SK-N-SH treated with all-trans-retinoic acid at 6 μM for 48 hours (cell line): ENCODE measurements around the gene TPSD1.

ENCODE experiments used
- ATAC-seq: fragments of 200-7000 bp; cut with Tn5 transposase; 3 replicates; pipeline ENCODE4 v1.9.1; 2020; ENCODE audit warnings: mild to moderate bottlenecking, moderate library complexity
- ARNTL ChIP-seq: fragments of 450-650 bp; formaldehyde crosslinking; IDR thresholded peaks from 2 replicates; pipeline ENCODE4 v1.5.0; 2020; ENCODE audit warnings: low read depth, mild to moderate bottlenecking, moderate library complexity, borderline replicate concordance
- BACH2 ChIP-seq: fragments of 250-450 bp; sonication (Bioruptor Pico); IDR thresholded peaks from 2 replicates; pipeline ENCODE4 v1.9.0; 2021; ENCODE audit warnings: mild to moderate bottlenecking, borderline replicate concordance
- CSDC2 ChIP-seq: fragments of 250-450 bp; sonication (Bioruptor Pico); IDR thresholded peaks from 2 replicates; pipeline ENCODE4 v1.5.0; 2020; ENCODE audit warnings: mild to moderate bottlenecking, moderate library complexity
- CSRNP3 ChIP-seq: fragments of 250-450 bp; sonication (Bioruptor Pico); IDR thresholded peaks from 2 replicates; pipeline ENCODE4 v1.5.1; 2021; ENCODE audit warnings: mild to moderate bottlenecking, moderate library complexity
- ESRRG ChIP-seq: fragments of 250-450 bp; sonication (Bioruptor Pico); IDR thresholded peaks from 2 replicates; pipeline ENCODE4 v1.6.1; 2021; ENCODE audit warnings: mild to moderate bottlenecking
- GLIS3 ChIP-seq: fragments of 250-450 bp; sonication (Bioruptor Pico); IDR thresholded peaks from 2 replicates; pipeline ENCODE4 v1.5.0; 2020; ENCODE audit warnings: mild to moderate bottlenecking, moderate library complexity
- ISL1 ChIP-seq: fragments of 250-450 bp; sonication (Bioruptor Pico); IDR thresholded peaks from 2 replicates; pipeline ENCODE4 v2.1.2; 2022; ENCODE audit warnings: mild to moderate bottlenecking, moderate library complexity
- OSR1 ChIP-seq: fragments of 250-450 bp; sonication (Bioruptor Pico); IDR thresholded peaks from 2 replicates; pipeline ENCODE4 v1.8.0; 2022; ENCODE audit warnings: moderate library complexity, mild to moderate bottlenecking, inconsistent platforms
- POU6F1 ChIP-seq: fragments of 250-450 bp; sonication (Bioruptor Pico); IDR thresholded peaks from 2 replicates; pipeline ENCODE4 v1.8.0; 2021; ENCODE audit warnings: low read depth, mild to moderate bottlenecking, moderate library complexity, borderline replicate concordance
- PPARA ChIP-seq: fragments of 250-450 bp; sonication (Bioruptor Pico); IDR thresholded peaks from 2 replicates; pipeline ENCODE4 v1.5.0; 2020; ENCODE audit warnings: mild to moderate bottlenecking, borderline replicate concordance
- RARB ChIP-seq: fragments of 250-450 bp; sonication (Bioruptor Pico); IDR thresholded peaks from 2 replicates; pipeline ENCODE4 v1.8.0; 2021; ENCODE audit warnings: mild to moderate bottlenecking, moderate library complexity
- SNAI2 ChIP-seq: fragments of 250-450 bp; sonication (Bioruptor Pico); IDR thresholded peaks from 2 replicates; pipeline ENCODE4 v1.5.0; 2020; ENCODE audit warnings: mild to moderate bottlenecking, moderate library complexity
- TCF4 ChIP-seq: fragments of 250-450 bp; sonication (Bioruptor Pico); IDR thresholded peaks from 2 replicates; pipeline ENCODE4 v1.8.0; 2021; ENCODE audit warnings: mild to moderate bottlenecking, moderate library complexity, borderline replicate concordance
- TOX ChIP-seq: fragments of 250-450 bp; sonication (Bioruptor Pico); IDR thresholded peaks from 2 replicates; pipeline ENCODE4 v1.8.0; 2021; ENCODE audit warnings: mild to moderate bottlenecking, moderate library complexity, borderline replicate concordance
- ZFP3 ChIP-seq: fragments of 250-450 bp; sonication (Bioruptor Pico); IDR thresholded peaks from 2 replicates; pipeline ENCODE4 v1.5.0; 2020; ENCODE audit warnings: mild to moderate bottlenecking, moderate library complexity
- ZFP30 ChIP-seq: fragments of 450-650 bp; formaldehyde crosslinking; IDR thresholded peaks from 2 replicates; pipeline ENCODE4 v1.5.0; 2022; ENCODE audit warnings: mild to moderate bottlenecking, moderate library complexity
- ZNF565 ChIP-seq: fragments of 450-650 bp; formaldehyde crosslinking; conservative IDR thresholded peaks from 2 replicates; pipeline ENCODE4 v1.5.0; 2020; ENCODE audit warnings: low read depth, mild to moderate bottlenecking, moderate library complexity
- ZNF70 ChIP-seq: fragments of 450-650 bp; formaldehyde crosslinking; IDR thresholded peaks from 2 replicates; pipeline ENCODE4 v1.5.0; 2020; ENCODE audit warnings: mild to moderate bottlenecking, moderate library complexity
- ZNF8 ChIP-seq: fragments of 450-650 bp; formaldehyde crosslinking; IDR thresholded peaks from 2 replicates; pipeline ENCODE4 v1.5.0; 2020; ENCODE audit warnings: mild to moderate bottlenecking, moderate library complexity
- TF ChIP-seq, protein P1 (sequence below): fragments of 250-450 bp; sonication (Bioruptor Pico); IDR thresholded peaks from 2 replicates; pipeline ENCODE4 v1.5.1; 2020; ENCODE audit warnings: low read depth, mild to moderate bottlenecking, moderate library complexity
- TF ChIP-seq, protein P2 (sequence below): fragments of 250-450 bp; sonication (Bioruptor Pico); IDR thresholded peaks from 2 replicates; pipeline ENCODE4 v1.8.0; 2020; ENCODE audit warnings: mild to moderate bottlenecking, moderate library complexity, borderline replicate concordance

Gene TPSD1

GRCh38 chr16:1214719-1215118 is 41.1 kb upstream of the TPSD1 start:
- ATAC-seq, result no peak
- TF ChIP-seq ARNTL (no peak), GLIS3 (CRISPR knock-in tag) (no peak), ZFP3 (CRISPR knock-in tag) (no peak), ISL1 (CRISPR knock-in tag) (no peak), ZFP30 (no peak), OSR1 (CRISPR knock-in tag) (no peak), CSDC2 (CRISPR knock-in tag) (no peak), BACH2 (CRISPR knock-in tag) (no peak), SNAI2 (CRISPR knock-in tag) (no peak), TCF4 (CRISPR knock-in tag) (no peak), ZNF70 (CRISPR knock-in tag) (no peak), TOX (CRISPR knock-in tag) (no peak), PPARA (no peak), POU6F1 (CRISPR knock-in tag) (no peak)
- TF ChIP-seq, protein P1, sequence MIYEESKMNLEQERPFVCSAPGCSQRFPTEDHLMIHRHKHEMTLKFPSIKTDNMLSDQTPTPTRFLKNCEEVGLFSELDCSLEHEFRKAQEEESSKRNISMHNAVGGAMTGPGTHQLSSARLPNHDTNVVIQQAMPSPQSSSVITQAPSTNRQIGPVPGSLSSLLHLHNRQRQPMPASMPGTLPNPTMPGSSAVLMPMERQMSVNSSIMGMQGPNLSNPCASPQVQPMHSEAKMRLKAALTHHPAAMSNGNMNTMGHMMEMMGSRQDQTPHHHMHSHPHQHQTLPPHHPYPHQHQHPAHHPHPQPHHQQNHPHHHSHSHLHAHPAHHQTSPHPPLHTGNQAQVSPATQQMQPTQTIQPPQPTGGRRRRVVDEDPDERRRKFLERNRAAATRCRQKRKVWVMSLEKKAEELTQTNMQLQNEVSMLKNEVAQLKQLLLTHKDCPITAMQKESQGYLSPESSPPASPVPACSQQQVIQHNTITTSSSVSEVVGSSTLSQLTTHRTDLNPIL (CRISPR knock-in tag), result no peak
- TF ChIP-seq, all 23 proteins: peak for 0

GRCh38 chr16:1215574-1216295 is 40.1 kb upstream of the TPSD1 start:
- ATAC-seq, result no peak
- no peak for TF ChIP-seq TOX (CRISPR knock-in tag)
- TF ChIP-seq ZNF8 (CRISPR knock-in tag), result no peak
- TF ChIP-seq, protein P2, sequence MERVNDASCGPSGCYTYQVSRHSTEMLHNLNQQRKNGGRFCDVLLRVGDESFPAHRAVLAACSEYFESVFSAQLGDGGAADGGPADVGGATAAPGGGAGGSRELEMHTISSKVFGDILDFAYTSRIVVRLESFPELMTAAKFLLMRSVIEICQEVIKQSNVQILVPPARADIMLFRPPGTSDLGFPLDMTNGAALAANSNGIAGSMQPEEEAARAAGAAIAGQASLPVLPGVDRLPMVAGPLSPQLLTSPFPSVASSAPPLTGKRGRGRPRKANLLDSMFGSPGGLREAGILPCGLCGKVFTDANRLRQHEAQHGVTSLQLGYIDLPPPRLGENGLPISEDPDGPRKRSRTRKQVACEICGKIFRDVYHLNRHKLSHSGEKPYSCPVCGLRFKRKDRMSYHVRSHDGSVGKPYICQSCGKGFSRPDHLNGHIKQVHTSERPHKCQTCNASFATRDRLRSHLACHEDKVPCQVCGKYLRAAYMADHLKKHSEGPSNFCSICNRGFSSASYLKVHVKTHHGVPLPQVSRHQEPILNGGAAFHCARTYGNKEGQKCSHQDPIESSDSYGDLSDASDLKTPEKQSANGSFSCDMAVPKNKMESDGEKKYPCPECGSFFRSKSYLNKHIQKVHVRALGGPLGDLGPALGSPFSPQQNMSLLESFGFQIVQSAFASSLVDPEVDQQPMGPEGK, result no peak
- no peak for TF ChIP-seq ZNF70 (CRISPR knock-in tag)
- no peak for TF ChIP-seq CSRNP3 (CRISPR knock-in tag)
- no peak for TF ChIP-seq PPARA
- TF ChIP-seq ARNTL, result no peak
- no peak for TF ChIP-seq GLIS3 (CRISPR knock-in tag)
- TF ChIP-seq, protein P1 (CRISPR knock-in tag), result no peak
- TF ChIP-seq ISL1 (CRISPR knock-in tag), result no peak
- TF ChIP-seq ZFP30, result no peak
- no peak for TF ChIP-seq TCF4 (CRISPR knock-in tag)
- no peak for TF ChIP-seq POU6F1 (CRISPR knock-in tag)
- TF ChIP-seq CSDC2 (CRISPR knock-in tag), result no peak
- no peak for TF ChIP-seq RARB (CRISPR knock-in tag)
- TF ChIP-seq, all 23 proteins: peak for 0

DNA sequence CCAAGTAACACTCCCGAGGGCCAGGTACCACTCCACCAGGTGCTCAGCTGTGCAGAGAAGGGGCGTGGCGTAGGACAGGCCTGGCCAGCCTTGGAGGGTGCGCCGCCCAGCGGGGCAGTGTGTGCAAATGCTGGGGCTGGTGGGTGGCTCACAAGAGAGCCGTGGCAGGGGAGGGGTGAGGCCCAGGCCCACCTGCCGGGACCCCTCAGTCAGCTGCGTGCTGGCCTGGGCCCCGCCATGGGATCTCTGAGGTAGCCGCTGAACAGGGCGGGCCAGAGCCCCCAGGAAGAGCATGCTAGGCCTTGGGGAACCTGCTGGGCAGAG is 39.6 kb upstream of the TPSD1 start:
- no peak for ATAC-seq
- TF ChIP-seq, protein P2, result no peak
- TF ChIP-seq CSDC2 (CRISPR knock-in tag) (no peak), CSRNP3 (CRISPR knock-in tag) (no peak), GLIS3 (CRISPR knock-in tag) (no peak), OSR1 (CRISPR knock-in tag) (no peak), ZFP3 (CRISPR knock-in tag) (no peak), ESRRG (no peak), ZFP30 (no peak), TOX (CRISPR knock-in tag) (no peak), RARB (CRISPR knock-in tag) (no peak), ISL1 (CRISPR knock-in tag) (no peak), ZNF565 (no peak), ZNF70 (CRISPR knock-in tag) (no peak), PPARA (no peak)
- TF ChIP-seq, protein P1 (CRISPR knock-in tag), result no peak
